Aorta (tissue), 5 donors: Measurements from ENCODE around the gene ZNF555. TPM values are rescaled to one million over a fixed set of nuclear protein-coding genes. Genes with fewer than 3 reads are reported as not detected.

Experiments
- ATAC-seq: fragments of 200-7000 bp; cut with Tn5 transposase; one replicate; pipeline ENCODE4 v1.9.1; 2022; ENCODE audit warnings: moderate library complexity; ENCODE audit not compliant: low FRiP score
- DNase-seq, 2 donors: peaks; one replicate each; pipeline ENCODE4 v3.0.0-alpha.2; 2020
- H3K27ac ChIP-seq, 2 donors: one replicate each; pipeline ENCODE4 v1.5.1; 2013; ENCODE audit warnings: low read length in 2 of 2, mild to moderate bottlenecking in 2 of 2, moderate library complexity in 2 of 2, control low read depth in 1 of 2, inconsistent platforms in 1 of 2, low read depth in 1 of 2
- H3K27me3 ChIP-seq, 2 donors: one replicate each; pipeline ENCODE4 v1.6.1; 2013; ENCODE audit warnings: control low read depth in 1 of 2, low read length in 1 of 2, mild to moderate bottlenecking in 1 of 2, moderate library complexity in 1 of 2; ENCODE audit not compliant: insufficient read depth in 2 of 2, control insufficient read depth in 1 of 2
- H3K36me3 ChIP-seq, 2 donors: one replicate each; pipeline ENCODE4 v1.6.1; 2013; ENCODE audit warnings: control low read depth in 1 of 2, low read length in 1 of 2, mild to moderate bottlenecking in 1 of 2; ENCODE audit not compliant: insufficient read depth in 2 of 2, control insufficient read depth in 1 of 2
- H3K4me1 ChIP-seq, 2 donors: one replicate each; pipeline ENCODE4 v1.6.1; 2013; ENCODE audit warnings: low read length in 2 of 2, control low read depth in 1 of 2, mild to moderate bottlenecking in 1 of 2, moderate library complexity in 1 of 2; ENCODE audit not compliant: insufficient read depth in 2 of 2, control insufficient read depth in 1 of 2
- H3K4me3 ChIP-seq, 2 donors: one replicate each; pipeline ENCODE4 v1.5.1; 2013; ENCODE audit warnings: low read length in 2 of 2, control low read depth in 1 of 2, mild to moderate bottlenecking in 1 of 2
- H3K9me3 ChIP-seq: one replicate; pipeline ENCODE4 v1.6.1; 2013; ENCODE audit warnings: mild to moderate bottlenecking, low read length; ENCODE audit not compliant: control insufficient read depth
- WGBS, 2 donors: extraction: QIAGEN DNeasy Blood & Tissue Kit; methylation state at CpG; one replicate each; pipeline ENCODE4 v1.1.7; 2013; 5-methylcytosine and 5-hydroxymethylcytosine counted together
- intact Hi-C, 2 donors: fragments of 100-400 bp; cut with DNase I; formaldehyde crosslinking; loops; one replicate each; pipeline versions ENCODE4 v1.14.2 to v1.15.0; 2022
- polyA plus RNA-seq, 2 donors: library from polyadenylated mRNA; stranded (reverse); fragments of 200-250 nt; gene quantifications; one replicate each; pipeline ENCODE4 v1.2.3, GENCODE V29; 2013
- total RNA-seq, 2 donors: library from RNA; stranded (reverse); fragmentation: NEBNext Ultra II Directional; extraction: Animal tissue kit (Norgen Biotek cat#: 25700); gene quantifications; one replicate each; pipeline ENCODE4 v1.2.1, GENCODE V29; 2021
- donor health status: healthy with polysubstance abuse.
- donor health status: Bipolar disorder and iron deficiency.
- donor health status: DM: no; HTN: no; CAD: no.
- donor health status: DM: no; HTN: no; CAD: no.
- donor health status: DM: yes; HTN: yes; CAD: no.

ZNF555 gene
- total and polyA plus RNA-seq, 4 donors = 1.8 to 9.5 (median 5.1) TPM

DNA sequence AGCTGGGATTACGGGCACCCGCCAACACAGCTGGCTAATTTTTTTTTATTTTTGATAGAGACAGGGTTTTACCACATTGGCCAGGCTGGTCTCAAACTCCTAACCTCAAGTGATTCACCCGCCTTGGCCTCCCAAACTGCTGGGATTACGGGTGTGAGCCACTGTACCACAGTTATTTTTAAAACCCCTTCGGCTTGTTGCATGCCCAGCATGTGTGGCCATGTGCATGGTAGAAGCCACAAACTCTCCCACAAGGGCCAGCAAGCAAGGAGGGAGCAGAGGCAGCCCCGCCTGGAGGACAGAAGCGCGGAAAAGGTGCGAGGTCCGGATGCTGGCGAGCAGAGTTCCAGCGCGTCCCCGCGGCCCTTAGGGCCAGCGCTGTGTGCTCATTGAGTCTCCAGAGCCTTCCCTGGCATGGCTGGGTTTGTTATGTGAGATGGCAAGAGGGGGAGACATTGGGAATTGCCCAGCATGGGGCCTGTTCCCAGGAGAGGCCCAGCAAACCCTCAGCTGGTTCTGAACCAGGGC, 43.1 kb upstream of the ZNF555 start:
- Histone ChIP-seq H3K9me3 (no peaks in the 10 kb centered on the region), H3K4me1 (no peaks in the 10 kb centered on the region), H3K27me3 (no peaks in the 10 kb centered on the region), H3K27ac (no peak overlapping the region), H3K4me3 (no peak overlapping the region), H3K36me3 (no peaks in the 10 kb centered on the region)
- 95 to 96% methylated on average over 16 of the region's 16 CpGs for WGBS, 2 donors
- no peak for ATAC-seq
- intact Hi-C loops = no loop called here
- no peak for DNase-seq

GRCh38 chr19:2798733-2799132, 42.5 kb upstream of the ZNF555 start:
- Histone ChIP-seq H3K4me1 (no peaks in the 10 kb centered on the region), H3K27me3 (no peaks in the 10 kb centered on the region), H3K36me3 (no peaks in the 10 kb centered on the region), H3K9me3 (no peaks in the 10 kb centered on the region), H3K27ac (no peak overlapping the region), H3K4me3 (no peak overlapping the region)
- DNase-seq (no peak), ATAC-seq (no peak)
- 63 to 64% methylated on average over 7 of the region's 7 CpGs for WGBS, 2 donors
- intact Hi-C loops = no loop called here

GRCh38 chr19:2799273-2800020, 41.8 kb upstream of the ZNF555 start:
- H3K4me1 ChIP-seq = no peaks in the 10 kb centered on the region
- H3K27me3 ChIP-seq = no peaks in the 10 kb centered on the region
- no peaks in the 10 kb centered on the region for H3K36me3 ChIP-seq
- no peak overlapping the region for H3K4me3 ChIP-seq
- 95 to 96% methylated on average over 41 of the region's 41 CpGs for WGBS, 2 donors
- no peak overlapping the region for H3K27ac ChIP-seq
- intact Hi-C loops = no loop called here
- ATAC-seq (no peak), DNase-seq (no peak)
- H3K9me3 ChIP-seq = no peaks in the 10 kb centered on the region

- no peak overlapping the region for H3K27ac ChIP-seq
- no peaks in the 10 kb centered on the region for H3K27me3 ChIP-seq
- no peak for ATAC-seq
- H3K36me3 ChIP-seq = no peaks in the 10 kb centered on the region
- WGBS, 2 donors = 92% methylated on average over 22 of the region's 22 CpGs
- DNase-seq = no peak
- H3K9me3 ChIP-seq = no peaks in the 10 kb centered on the region
- intact Hi-C loops = no loop called here
- H3K4me1 ChIP-seq = no peaks in the 10 kb centered on the region
- H3K4me3 ChIP-seq = no peak overlapping the region
Observed at GRCh38 chr19:2800506-2800905, 40.8 kb upstream of the ZNF555 start.

GRCh38 chr19:2802826-2803225, 38.4 kb upstream of the ZNF555 start:
- Histone ChIP-seq H3K27me3 (no peaks in the 10 kb centered on the region), H3K36me3 (no peaks in the 10 kb centered on the region), H3K4me3 (no peak overlapping the region), H3K4me1 (no peaks in the 10 kb centered on the region), H3K9me3 (no peaks in the 10 kb centered on the region), H3K27ac (no peak overlapping the region)
- intact Hi-C loops = no loop called here
- WGBS, 2 donors = 95 to 97% methylated on average over 17 of the region's 17 CpGs
- DNase-seq (no peak), ATAC-seq (no peak)

DNA sequence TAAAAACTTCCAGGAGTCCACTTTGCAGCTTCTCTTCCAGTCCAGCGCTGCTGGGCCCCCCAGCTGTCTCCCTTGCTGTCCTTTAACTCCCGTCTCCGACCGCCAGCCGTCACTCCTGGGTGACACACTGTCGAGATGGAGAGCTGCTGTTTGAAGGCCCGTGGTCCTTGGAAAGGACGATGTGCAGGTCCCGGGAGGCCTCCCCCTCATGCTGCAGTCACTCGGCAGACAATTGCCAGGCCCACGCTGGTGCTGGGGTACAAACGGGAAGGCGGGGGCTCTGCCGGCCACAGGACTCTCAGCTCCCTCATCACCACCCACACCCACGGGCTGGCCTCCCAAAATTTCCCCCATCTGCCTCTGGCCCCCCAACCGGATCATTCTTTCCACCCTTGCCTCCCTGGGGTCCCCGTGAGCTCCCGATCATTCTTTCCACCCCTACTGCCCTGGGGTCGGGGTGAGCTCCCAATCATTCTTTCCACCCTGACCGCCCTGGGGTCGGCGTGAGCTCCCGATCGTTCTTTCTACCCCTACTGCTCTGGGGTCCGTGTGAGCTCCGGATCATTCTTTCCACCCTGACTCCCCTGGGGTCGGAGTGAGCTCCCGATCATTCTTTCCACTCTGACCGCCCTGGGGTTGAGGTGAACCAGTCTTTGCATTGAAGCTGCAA, 37.7 kb upstream of the ZNF555 start:
- no peaks in the 10 kb centered on the region for H3K27me3 ChIP-seq
- no peak for ATAC-seq
- no peak for DNase-seq
- WGBS, 2 donors = 91 to 92% methylated on average over 29 of the region's 29 CpGs
- H3K4me3 ChIP-seq = no peak overlapping the region
- H3K27ac ChIP-seq = no peak overlapping the region
- H3K36me3 ChIP-seq = no peaks in the 10 kb centered on the region
- intact Hi-C loops = no loop called here
- no peaks in the 10 kb centered on the region for H3K9me3 ChIP-seq
- no peaks in the 10 kb centered on the region for H3K4me1 ChIP-seq

- 91 to 92% methylated on average over 26 to 27 of the region's 27 CpGs for WGBS, 2 donors
- intact Hi-C loops = no loop called here
- Histone ChIP-seq H3K9me3 (no peaks in the 10 kb centered on the region), H3K27ac (no peak overlapping the region), H3K36me3 (no peaks in the 10 kb centered on the region), H3K4me3 (no peak overlapping the region), H3K4me1 (no peaks in the 10 kb centered on the region), H3K27me3 (no peaks in the 10 kb centered on the region)
- ATAC-seq = no peak
- DNase-seq = no peak
Observed at GRCh38 chr19:2804156-2805004, 36.9 kb upstream of the ZNF555 start.

DNA sequence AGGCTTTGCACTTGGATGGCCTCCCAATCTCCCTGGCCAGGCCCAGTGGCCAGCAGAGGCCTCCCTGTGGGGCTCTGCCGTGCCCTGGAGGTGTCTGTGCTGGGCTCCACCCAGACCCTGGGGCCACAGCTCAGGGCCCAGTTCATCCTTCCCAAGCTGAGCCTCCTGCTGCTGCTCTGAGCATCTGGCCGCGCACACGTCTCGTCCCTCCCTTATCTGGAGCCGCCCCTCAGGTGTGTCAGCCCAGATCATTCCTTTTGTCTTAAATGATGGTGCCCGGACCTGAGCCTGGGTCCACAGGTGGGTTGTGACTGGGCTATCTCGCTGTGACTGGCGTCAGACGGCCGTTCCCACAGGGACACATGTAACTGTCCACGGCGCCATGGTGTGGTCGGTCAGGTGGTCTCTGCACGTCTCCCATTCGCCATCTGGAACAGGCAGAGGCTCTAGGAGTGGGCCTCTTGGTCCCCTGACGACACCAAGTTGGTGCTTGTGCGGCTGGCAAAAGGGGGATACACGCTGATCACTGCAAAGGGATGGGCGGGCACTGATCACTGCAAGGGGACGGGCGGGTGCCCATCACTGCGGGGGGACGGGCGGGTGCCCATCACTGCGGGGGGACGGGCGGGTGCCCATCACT, 35.9 kb upstream of the ZNF555 start:
- no peaks in the 10 kb centered on the region for H3K4me1 ChIP-seq
- no peaks in the 10 kb centered on the region for H3K36me3 ChIP-seq
- WGBS, 2 donors = 96 to 98% methylated on average over 23 to 28 of the region's 28 CpGs
- no peak overlapping the region for H3K27ac ChIP-seq
- H3K9me3 ChIP-seq = no peaks in the 10 kb centered on the region
- H3K4me3 ChIP-seq = no peak overlapping the region
- no peaks in the 10 kb centered on the region for H3K27me3 ChIP-seq
- ATAC-seq (no peak), DNase-seq (no peak)
- intact Hi-C loops = no loop called here
